C4-2B (cell line): ENCODE results near the gene A4GALT.

Experiments
- CTCF ChIP-seq: fragments of 450-650 bp; conservative IDR thresholded peaks from 2 replicates; pipeline ENCODE4 v1.5.1; 2017; ENCODE audit warnings: mild to moderate bottlenecking
- ZFX ChIP-seq: fragments of 450-650 bp; IDR thresholded peaks from 2 replicates; pipeline ENCODE4 v1.6.1; 2017

- TF ChIP-seq CTCF, result no peak
- TF ChIP-seq ZFX, result no peak
Measured at GRCh38 chr22:42693763-42694683, 26.6 kb downstream of the A4GALT start.
